Tibial artery (tissue), 4 donors: ENCODE measurements around the gene DCAF16.

Experiments
- DNase-seq, 2 donors: peaks; one replicate each; pipeline ENCODE4 v3.0.0-alpha.2; 2019
- H3K27ac ChIP-seq, 2 donors: fragments of 200-600 bp; sonication (generic) in 1 of 2; 1 replicate in 1 of 2; 2 replicates in 1 of 2; pipeline ENCODE4 v1.5.1; 2018 to 2019; ENCODE audit warnings: mild to moderate bottlenecking in 1 of 2
- H3K27me3 ChIP-seq, 2 donors: fragments of 200-600 bp; sonication (generic) in 1 of 2; one replicate each; pipeline versions ENCODE4 v1.5.1 to v1.6.0; 2016 to 2019
- H3K36me3 ChIP-seq, 3 donors: fragments of 200-600 bp; sonication (generic) in 2 of 3; one replicate each; pipeline ENCODE4 v1.5.1; 2016 to 2019; ENCODE audit warnings: mild to moderate bottlenecking in 2 of 3
- H3K4me1 ChIP-seq, 4 donors: fragments of 200-600 bp; sonication (generic) in 2 of 4; 1 replicate in 3 of 4; 2 replicates in 1 of 4; pipeline ENCODE4 v1.5.1; 2016 to 2019
- H3K4me3 ChIP-seq, 2 donors: fragments of 200-600 bp; sonication (generic) in 1 of 2; 1 replicate in 1 of 2; 2 replicates in 1 of 2; pipeline ENCODE4 v1.5.1; 2018 to 2019; ENCODE audit warnings: mild to moderate bottlenecking in 2 of 2
- H3K9me3 ChIP-seq, 3 donors: fragments of 200-600 bp; sonication (generic) in 1 of 3; one replicate each; pipeline ENCODE4 v1.5.1; 2016 to 2019
- CTCF ChIP-seq, 2 experiments: fragments of 200-600 bp in 1 of 2; fragments of 450-650 bp in 1 of 2; IDR thresholded peaks; one replicate each; pipeline ENCODE4 v1.5.1; 2017 to 2019; ENCODE audit warnings: antibody characterized with exemption in 2 of 2, mild to moderate bottlenecking in 1 of 2, moderate library complexity in 1 of 2
- intact Hi-C: fragments of 100-400 bp; cut with DNase I; formaldehyde crosslinking; loops from one replicate; pipeline ENCODE4 v1.15.0; 2023; ENCODE audit warnings: low total_unique reads

The DCAF16 gene

GRCh38 chr4:17757621-17758020, 52.9 kb downstream of the DCAF16 start:
- H3K4me3 ChIP-seq, result no peak overlapping the region
- no peak overlapping the region for H3K27ac ChIP-seq
- H3K4me1 ChIP-seq, result no peaks in the 10 kb centered on the region
- H3K27me3 ChIP-seq, result peaks cover 0 to 3% of the 10 kb centered on the region in 2 donors
- no peaks in the 10 kb centered on the region for H3K9me3 ChIP-seq
- TF ChIP-seq CTCF (IDR thresholded peaks at IDR 0.05), result no peak
- intact Hi-C loops, result no loop called here
- no peaks in the 10 kb centered on the region for H3K36me3 ChIP-seq
- DNase-seq, result no peak

GRCh38 chr4:17753646-17754045, 56.9 kb downstream of the DCAF16 start:
- intact Hi-C loops, result no loop called here
- no peak overlapping the region for H3K27ac ChIP-seq
- no peak for TF ChIP-seq CTCF (IDR thresholded peaks at IDR 0.05)

More at GRCh38 chr4:17753646-17754045, 56.9 kb downstream of the DCAF16 start:
- DNase-seq, result no peak
- H3K9me3 ChIP-seq, result no peaks in the 10 kb centered on the region
- H3K36me3 ChIP-seq, result no peaks in the 10 kb centered on the region
- no peak overlapping the region for H3K4me3 ChIP-seq
- no peaks in the 10 kb centered on the region for H3K4me1 ChIP-seq
- no peaks in the 10 kb centered on the region for H3K27me3 ChIP-seq
